Rectal smooth muscle tissue (tissue), 1 donor: ENCODE data around the gene KCNK17.

Source experiments
- H3K27ac ChIP-seq: one replicate; pipeline ENCODE4 v1.7.0; 2013; ENCODE audit warnings: low read depth, low read length, inconsistent platforms
- H3K27me3 ChIP-seq: one replicate; pipeline ENCODE4 v1.7.0; 2013; ENCODE audit warnings: low read length; ENCODE audit not compliant: control insufficient read depth, insufficient read depth
- H3K36me3 ChIP-seq: one replicate; pipeline ENCODE4 v1.7.0; 2013; ENCODE audit warnings: low read length; ENCODE audit not compliant: control insufficient read depth, insufficient read depth
- H3K4me1 ChIP-seq: one replicate; pipeline ENCODE4 v1.7.0; 2013; ENCODE audit warnings: low read length; ENCODE audit not compliant: control insufficient read depth, insufficient read depth
- H3K4me3 ChIP-seq: one replicate; pipeline ENCODE4 v1.7.0; 2013; ENCODE audit warnings: low read length
- H3K9ac ChIP-seq: one replicate; pipeline ENCODE4 v1.7.0; 2013; ENCODE audit warnings: low read length

KCNK17 gene

DNA sequence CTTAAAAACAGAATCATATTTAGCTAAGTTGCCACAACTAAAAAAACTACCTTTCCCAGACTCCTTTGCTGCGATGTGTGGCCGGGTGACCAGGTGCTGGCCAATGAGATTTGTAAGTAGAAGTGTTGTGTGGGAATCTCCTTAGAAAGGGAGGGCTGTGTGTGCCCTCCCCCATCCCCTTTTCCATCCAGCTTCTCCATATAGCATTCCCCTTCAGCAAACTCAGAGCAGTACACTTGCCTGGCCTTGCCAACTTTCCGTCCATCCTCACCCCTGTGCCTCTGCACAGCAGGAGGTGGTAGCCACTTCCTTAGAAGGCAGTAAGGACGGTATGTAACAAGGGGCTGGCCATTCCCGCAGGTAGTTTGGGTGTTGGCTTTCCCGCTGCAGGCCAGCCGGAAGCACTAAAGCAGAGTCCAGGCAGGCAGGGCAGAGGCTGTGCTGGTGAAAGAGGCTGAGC, 30.6 kb upstream of the KCNK17 start:
- Histone ChIP-seq H3K4me1 (no peaks in the 10 kb centered on the region), H3K27ac (no peak overlapping the region), H3K4me3 (no peak overlapping the region), H3K9ac (no peak overlapping the region), H3K36me3 (no peaks in the 10 kb centered on the region), H3K27me3 (no peaks in the 10 kb centered on the region)

DNA sequence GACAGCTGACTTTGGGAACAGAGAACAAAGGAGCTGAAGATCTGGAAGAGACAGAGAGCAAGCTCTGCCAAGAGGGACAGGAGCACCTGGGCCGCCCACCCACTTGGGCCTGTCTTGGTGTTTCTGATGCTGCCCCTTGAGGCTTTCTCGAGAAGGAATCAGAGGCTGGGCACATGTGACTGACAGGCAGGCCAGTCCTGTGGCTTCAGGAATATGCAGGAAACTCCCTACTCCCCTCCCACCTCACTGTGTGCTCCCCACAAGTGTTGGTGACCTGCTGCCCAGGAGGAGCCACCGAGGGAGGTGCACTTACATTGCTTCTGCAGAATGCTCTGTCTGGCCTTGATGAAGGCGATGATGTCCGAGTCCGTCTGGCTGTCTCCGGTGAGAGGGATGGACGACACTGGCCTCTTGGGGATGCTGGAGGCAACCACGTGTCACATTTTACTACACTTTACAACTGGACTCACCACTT, 29.2 kb upstream of the KCNK17 start:
- H3K36me3 ChIP-seq: no peaks in the 10 kb centered on the region
- H3K27ac ChIP-seq: no peak overlapping the region
- H3K27me3 ChIP-seq: no peaks in the 10 kb centered on the region
- H3K4me1 ChIP-seq: no peaks in the 10 kb centered on the region
- no peak overlapping the region for H3K4me3 ChIP-seq
- H3K9ac ChIP-seq: no peak overlapping the region

DNA sequence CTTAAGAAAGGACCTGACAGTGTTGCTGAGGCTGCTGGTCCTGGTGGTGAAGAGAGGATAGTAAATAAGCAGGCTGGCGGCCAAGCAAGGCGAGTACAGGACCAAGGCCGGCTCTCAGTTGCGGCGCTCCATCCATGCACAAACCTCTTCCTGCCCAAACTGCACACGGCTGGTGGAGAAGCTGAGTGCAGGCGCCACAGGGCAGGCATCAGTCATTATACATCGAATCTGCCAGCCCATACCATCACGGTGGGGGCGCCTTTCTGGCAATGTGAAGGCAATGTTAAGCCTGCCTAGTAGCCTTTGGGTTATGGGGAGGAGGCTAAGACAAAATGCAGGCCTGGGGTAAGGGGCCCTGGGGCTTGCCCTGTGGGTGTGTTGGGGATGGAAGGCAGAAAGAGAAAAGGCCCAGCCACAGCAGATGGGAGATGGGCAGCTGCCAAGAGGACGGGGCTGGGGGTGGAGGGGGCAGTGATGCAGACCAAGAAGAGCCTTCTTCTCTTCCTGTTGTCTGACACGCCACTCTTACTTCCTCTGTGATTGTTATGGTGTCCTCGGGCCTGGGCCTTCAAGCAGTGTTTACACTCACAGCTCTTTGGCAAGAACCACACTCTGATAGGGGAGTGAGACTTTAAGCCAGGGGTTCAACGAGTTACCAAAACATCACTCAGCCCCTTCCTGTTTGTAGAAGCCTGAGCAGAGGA, 28.6 kb upstream of the KCNK17 start:
- Histone ChIP-seq H3K27ac (no peak overlapping the region), H3K9ac (no peak overlapping the region), H3K36me3 (no peaks in the 10 kb centered on the region), H3K27me3 (no peaks in the 10 kb centered on the region), H3K4me3 (no peak overlapping the region), H3K4me1 (no peaks in the 10 kb centered on the region)

DNA sequence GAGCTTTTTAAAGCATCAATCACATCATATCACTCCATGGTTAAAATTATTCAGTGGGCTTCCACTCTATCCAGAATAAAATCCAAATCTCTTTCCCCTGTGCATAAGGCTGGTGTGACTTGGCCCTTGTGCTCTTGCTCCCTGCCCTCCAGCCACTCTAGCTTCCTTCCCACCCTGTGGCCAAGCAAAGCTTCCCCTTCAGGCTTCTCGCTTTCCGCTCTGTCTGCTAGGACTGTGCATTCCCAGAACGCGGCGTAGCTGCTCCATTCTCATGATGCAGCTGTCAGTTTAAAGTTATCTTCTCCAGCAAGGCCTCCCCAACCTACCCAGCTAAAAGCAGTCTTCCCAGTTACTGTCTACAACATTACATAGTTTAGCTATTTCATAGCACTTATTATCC, 27.7 kb upstream of the KCNK17 start:
- no peaks in the 10 kb centered on the region for H3K36me3 ChIP-seq
- H3K4me3 ChIP-seq: no peak overlapping the region
- H3K9ac ChIP-seq: no peak overlapping the region
- H3K27me3 ChIP-seq: no peaks in the 10 kb centered on the region
- H3K4me1 ChIP-seq: no peaks in the 10 kb centered on the region
- H3K27ac ChIP-seq: no peak overlapping the region

DNA sequence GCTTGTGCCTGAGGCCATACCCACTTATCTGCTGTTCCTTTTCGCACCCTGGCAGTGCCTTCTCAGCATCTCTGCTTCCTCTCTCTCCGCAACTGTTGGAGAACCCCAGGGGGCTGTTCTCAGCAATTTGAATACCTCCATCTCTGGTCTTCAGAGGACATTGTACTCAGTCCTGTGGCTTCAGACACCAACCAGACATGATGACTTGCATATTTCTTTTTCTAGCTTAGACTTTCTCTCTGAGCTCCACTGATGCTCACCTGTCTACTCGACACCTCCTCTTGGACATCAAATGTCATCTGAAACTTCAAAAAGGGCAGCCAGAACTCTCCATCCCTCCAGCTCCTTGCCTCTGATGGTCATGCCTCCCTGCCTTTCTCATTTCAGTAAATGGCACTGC, 27.1 kb upstream of the KCNK17 start:
- no peak overlapping the region for H3K9ac ChIP-seq
- no peaks in the 10 kb centered on the region for H3K27me3 ChIP-seq
- no peaks in the 10 kb centered on the region for H3K4me1 ChIP-seq
- no peak overlapping the region for H3K4me3 ChIP-seq
- H3K27ac ChIP-seq: no peak overlapping the region
- H3K36me3 ChIP-seq: no peaks in the 10 kb centered on the region

DNA sequence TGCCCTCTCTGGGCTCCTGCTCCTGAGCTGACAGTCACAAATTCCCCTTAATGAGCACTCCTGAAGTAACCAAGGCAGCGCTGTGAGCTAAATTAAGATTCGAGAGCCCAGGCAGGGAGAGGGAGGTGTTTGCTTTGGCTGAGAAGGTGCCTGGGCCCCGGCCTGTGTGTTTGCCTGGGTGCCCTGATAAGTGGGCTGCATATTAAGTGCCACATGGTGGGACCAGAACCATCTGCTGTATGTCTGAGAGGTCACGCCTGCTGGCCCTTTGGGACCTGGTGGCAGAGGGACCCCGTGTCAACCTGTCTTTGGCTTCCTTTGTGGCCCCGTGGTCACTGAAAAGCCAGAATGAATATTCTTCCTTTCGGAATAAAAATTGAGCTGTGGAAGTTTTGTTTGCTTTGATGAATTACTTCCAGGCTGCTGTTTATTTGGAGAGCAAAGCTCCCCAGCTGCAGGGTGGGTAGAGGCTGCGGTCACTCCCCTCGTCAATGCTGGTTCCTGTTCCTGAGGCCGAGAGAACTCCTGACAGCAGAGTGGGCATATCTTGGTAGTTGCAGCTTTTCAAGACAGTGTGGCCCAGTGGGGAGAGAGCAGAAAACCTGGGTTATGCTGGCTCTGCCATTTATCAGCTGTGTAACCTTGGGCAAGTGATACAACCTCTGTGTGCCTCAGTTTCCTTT, 25.8 kb upstream of the KCNK17 start:
- Histone ChIP-seq H3K27me3 (no peaks in the 10 kb centered on the region), H3K4me1 (no peaks in the 10 kb centered on the region), H3K36me3 (no peaks in the 10 kb centered on the region), H3K9ac (no peak overlapping the region), H3K4me3 (no peak overlapping the region), H3K27ac (no peak overlapping the region)

DNA sequence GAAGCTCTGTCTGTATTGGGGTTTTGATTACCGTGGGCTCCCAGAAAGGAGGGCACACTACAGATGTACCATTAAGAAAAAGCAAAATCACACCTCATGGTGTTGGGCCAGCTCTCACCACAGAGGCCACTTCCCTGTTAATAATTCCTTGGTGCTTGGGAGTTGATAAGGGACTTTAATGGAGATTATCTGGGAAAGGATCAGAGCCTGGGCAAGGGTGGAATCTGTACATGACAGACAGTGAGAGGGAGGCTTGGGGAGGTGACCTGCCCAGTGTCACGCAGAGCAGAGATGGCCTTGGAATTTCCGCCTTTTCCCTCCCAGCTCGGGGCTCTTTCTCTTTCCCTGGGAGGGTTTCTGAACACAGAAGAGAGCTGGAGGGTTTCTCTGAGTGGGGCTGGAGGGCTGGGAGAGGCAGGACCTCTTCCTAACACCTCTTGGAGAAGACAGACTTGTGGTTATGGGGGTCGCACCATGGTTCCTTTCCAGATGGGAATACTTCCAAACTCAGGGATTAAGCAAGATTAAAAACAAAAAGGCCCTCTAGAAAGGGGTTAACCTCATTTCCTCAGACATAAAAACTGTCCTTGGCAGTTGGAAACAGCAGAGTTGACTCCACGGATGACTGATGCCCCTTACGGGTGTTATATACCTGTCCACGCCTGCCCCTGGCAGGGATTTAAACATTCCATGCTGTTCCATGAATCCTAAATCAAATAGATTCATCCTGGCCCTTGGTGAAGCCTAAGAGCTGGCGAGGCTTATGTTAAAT, 25.1 kb upstream of the KCNK17 start:
- Histone ChIP-seq H3K9ac (no peak overlapping the region), H3K27me3 (no peaks in the 10 kb centered on the region), H3K36me3 (no peaks in the 10 kb centered on the region), H3K4me3 (no peak overlapping the region), H3K27ac (no peak overlapping the region), H3K4me1 (no peaks in the 10 kb centered on the region)

DNA sequence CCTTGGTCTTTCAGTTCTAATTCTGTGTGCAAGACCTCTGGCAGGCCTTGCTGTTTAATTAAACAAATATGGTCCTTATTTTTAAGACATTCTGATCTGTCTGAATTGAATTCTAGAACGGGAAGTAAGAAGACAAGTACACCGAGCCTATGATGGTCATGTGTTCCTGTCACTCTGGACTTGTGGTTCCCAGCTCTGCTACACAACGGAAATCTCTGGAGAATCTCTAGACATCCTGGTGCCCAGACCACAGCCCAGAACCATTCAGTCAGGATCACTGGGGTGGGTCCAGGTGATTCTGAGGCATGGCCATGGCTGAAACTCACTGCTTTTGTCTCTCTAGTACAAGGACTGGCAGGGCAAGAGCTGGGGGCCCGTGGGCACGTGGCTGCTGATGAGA, 24.2 kb upstream of the KCNK17 start:
- no peaks in the 10 kb centered on the region for H3K4me1 ChIP-seq
- H3K27ac ChIP-seq: no peak overlapping the region
- no peak overlapping the region for H3K4me3 ChIP-seq
- H3K36me3 ChIP-seq: no peaks in the 10 kb centered on the region
- H3K27me3 ChIP-seq: no peaks in the 10 kb centered on the region
- H3K9ac ChIP-seq: no peak overlapping the region

DNA sequence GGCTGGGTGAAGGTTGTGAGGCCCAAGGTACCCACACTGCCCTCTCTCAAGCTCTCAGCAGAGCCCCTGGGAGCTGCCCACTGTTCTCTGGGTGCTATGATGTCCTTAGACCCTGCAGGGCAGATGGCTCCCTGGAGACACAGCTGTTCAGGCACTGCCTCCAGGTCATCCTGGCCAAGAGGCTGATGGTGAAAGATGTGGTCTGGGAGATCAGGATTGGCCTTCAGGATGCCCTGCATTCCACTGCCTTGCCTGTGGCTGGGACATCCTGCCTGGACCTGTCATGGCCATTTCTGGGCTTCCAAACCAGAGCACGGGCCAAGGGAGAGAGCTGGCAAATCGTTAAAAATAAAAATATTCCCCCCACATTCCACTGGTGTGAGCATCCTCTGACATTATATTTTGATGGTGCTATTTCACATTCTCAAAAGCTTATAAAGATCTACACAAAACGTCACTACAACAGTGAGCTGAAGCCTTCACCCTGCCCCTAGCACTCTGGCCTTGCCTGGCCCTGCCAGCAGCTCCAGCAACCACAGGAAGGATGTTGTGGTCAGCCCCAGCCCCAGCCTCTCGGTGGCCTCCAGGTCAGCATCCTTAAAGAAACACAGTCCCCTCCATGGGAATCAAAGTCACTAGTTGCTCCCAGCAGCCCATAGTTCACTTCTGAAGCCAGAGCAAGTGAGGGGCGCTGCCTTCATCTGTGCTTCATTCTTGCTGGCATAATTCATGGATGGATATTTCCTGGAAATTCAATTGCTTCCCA, 21.7 kb upstream of the KCNK17 start:
- Histone ChIP-seq H3K36me3 (no peaks in the 10 kb centered on the region), H3K27ac (no peak overlapping the region), H3K27me3 (no peaks in the 10 kb centered on the region), H3K9ac (no peak overlapping the region), H3K4me3 (no peak overlapping the region), H3K4me1 (no peaks in the 10 kb centered on the region)

DNA sequence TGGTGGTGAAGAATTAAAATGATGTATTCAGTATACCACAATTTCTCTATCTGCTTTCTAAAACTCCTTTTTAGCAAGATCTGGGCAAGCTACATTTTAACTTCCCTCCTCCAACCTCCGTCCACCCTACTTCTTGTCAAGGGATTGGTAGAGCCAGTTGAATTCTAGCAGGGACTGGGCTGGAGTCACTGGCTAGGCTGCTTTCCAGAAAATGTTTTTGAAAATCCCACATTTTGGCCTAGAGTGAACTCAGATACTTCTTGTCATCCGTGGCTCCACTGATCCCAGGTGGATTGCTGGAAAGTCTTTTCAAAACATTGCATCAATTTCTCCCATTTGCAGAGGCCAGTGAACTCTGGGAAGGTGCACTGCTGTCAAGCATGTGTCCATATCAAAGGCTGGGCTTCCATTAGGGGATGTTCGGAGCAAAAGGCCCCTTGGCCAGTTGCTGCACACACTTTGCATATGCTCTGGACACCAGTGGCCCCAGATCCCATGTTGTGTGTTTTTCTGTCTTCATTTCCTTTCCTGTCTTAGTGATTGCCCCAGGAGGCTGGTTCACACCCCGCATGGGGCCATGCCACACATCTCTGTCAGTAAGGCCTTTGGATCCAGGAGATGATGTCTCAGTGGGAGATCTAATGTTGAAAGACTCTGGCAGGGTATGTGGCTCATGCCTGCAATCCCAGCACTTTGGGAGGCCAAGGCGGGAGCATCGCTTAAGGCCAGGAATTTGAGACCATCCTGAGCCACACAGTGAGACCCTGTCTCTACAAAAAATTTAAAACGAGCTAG, 19.6 kb upstream of the KCNK17 start:
- no peak overlapping the region for H3K27ac ChIP-seq

DNA sequence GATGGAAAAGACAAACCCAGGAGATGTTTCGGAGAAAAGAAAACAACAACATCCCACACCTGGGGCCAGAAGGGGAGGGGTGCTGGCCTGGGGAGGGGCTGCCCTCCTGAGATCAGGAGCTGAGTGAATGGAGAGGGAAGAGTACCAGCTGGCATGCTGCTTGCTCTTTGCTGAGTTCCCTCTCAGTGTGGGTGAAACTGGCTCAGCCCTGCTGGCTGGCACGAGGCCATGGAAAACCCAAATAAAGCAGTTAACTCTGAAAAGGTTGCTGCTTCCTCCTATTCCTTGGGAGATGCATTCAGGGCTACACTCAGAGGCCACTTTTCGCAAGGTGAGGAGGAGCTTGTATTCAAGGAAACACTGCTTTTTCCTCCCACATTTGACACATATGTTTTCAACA, 16.3 kb upstream of the KCNK17 start:
- H3K4me1 ChIP-seq: no peaks in the 10 kb centered on the region
- no peak overlapping the region for H3K9ac ChIP-seq
- no peaks in the 10 kb centered on the region for H3K27me3 ChIP-seq
- no peak overlapping the region for H3K27ac ChIP-seq
- H3K4me3 ChIP-seq: no peak overlapping the region
- no peaks in the 10 kb centered on the region for H3K36me3 ChIP-seq

More for the DNA sequence above, 19.6 kb upstream of the KCNK17 start:
- Histone ChIP-seq H3K4me1 (no peaks in the 10 kb centered on the region), H3K9ac (no peak overlapping the region), H3K36me3 (no peaks in the 10 kb centered on the region), H3K4me3 (no peak overlapping the region), H3K27me3 (no peaks in the 10 kb centered on the region)
